ENCODE measurements around the gene CLDN14. TPM values are rescaled to one million over a fixed set of nuclear protein-coding genes. Genes with fewer than 3 reads are reported as not detected.

Gene CLDN14
- total RNA-seq, 1 experiment from 2014 or later, result not detected

- no peaks in the 10 kb centered on the region for H3K36me3 Mint-ChIP-seq (ENCODE audit: insufficient read depth in 1 of 3, low read depth in 3 of 3)
- H3K4ac ChIP-seq (ENCODE audit: low read depth, low read length), result no peak overlapping the region
- no peak overlapping the region for H3K4me3 Mint-ChIP-seq
Measured at GRCh38 chr21:36464590-36464989, 15.3 kb downstream of the CLDN14 start.

More at GRCh38 chr21:36464590-36464989, 15.3 kb downstream of the CLDN14 start:
- no peak overlapping the region for H2AFZ ChIP-seq (ENCODE audit: low read length)
- no peak overlapping the region for H4K91ac ChIP-seq (ENCODE audit: insufficient read length, low read depth, low read length)
- H3K79me1 ChIP-seq (ENCODE audit: insufficient read depth, low read depth, low read length, poor library complexity, severe bottlenecking), result no peaks in the 10 kb centered on the region
- H2BK20ac ChIP-seq (ENCODE audit: low read depth, low read length, poor library complexity, severe bottlenecking), result no peak overlapping the region
- H2AK5ac ChIP-seq (ENCODE audit: insufficient read length, low read length), result no peak overlapping the region
- H4K8ac ChIP-seq (replicated peaks; ENCODE audit: insufficient read length, low read depth, low read length), result no peak overlapping the region
- H3K18ac ChIP-seq (ENCODE audit: insufficient read length, low read depth, low read length), result no peak overlapping the region
- Mint-ChIP-seq H3K27ac (no peak overlapping the region; a peak in 1 of 7 replicates), H3K4me1 (peaks cover 26 to 41% of the 10 kb centered on the region in 2 experiments), H3K9me3 (no peaks in the 10 kb centered on the region), H3K27me3 (ENCODE audit: low read depth) (no peaks in the 10 kb centered on the region)
- H3K4me1 ChIP-seq (ENCODE audit: insufficient read depth, low read length), result 0 out of 2 replicates have a peak, but pooled peaks cover 5% of the 10 kb centered on the region
- H2BK12ac ChIP-seq (ENCODE audit: insufficient read length, low read depth, low read length), result no peak overlapping the region
- H2BK5ac ChIP-seq (ENCODE audit: insufficient read length, low read length), result no peak overlapping the region
- TF ChIP-seq CTCF (conservative IDR thresholded peaks at IDR 0.05), result no peak
- no peak overlapping the region for H3K27ac ChIP-seq (ENCODE audit: insufficient read length, low read depth, low read length)
- H3K9me3 ChIP-seq (ENCODE audit: control insufficient read depth, low read depth, low read length), result no peaks in the 10 kb centered on the region
- DNase-seq, result no peak
- H3K23ac ChIP-seq (ENCODE audit: insufficient read length, low read depth, low read length), result no peak overlapping the region
- no peak overlapping the region for H3K14ac ChIP-seq (ENCODE audit: insufficient read depth, low read length)
- no peak overlapping the region for H3K56ac ChIP-seq (ENCODE audit: insufficient read length, low read depth, low read length)
- H3K23me2 ChIP-seq (ENCODE audit: insufficient read length, low read depth, low read length, poor library complexity, severe bottlenecking), result no peaks in the 10 kb centered on the region
- H3K9ac ChIP-seq (ENCODE audit: extremely low read depth, insufficient read length, low read length), result no peak overlapping the region
- no peaks in the 10 kb centered on the region for H3K79me2 ChIP-seq (ENCODE audit: insufficient read depth, low read length)
- no peak overlapping the region for H2BK15ac ChIP-seq (ENCODE audit: low read depth, low read length)
- no peaks in the 10 kb centered on the region for H4K20me1 ChIP-seq (ENCODE audit: control insufficient read depth, insufficient read depth, insufficient read length)
- no CpG with 5 or more reads among the region's 3 CpGs for WGBS (ENCODE audit: extremely low coverage, insufficient read length, low lambda C conversion rate)
- no peak overlapping the region for H2BK120ac ChIP-seq (ENCODE audit: low read depth, low read length, poor library complexity, severe bottlenecking)
- no peak overlapping the region for H3T11ph ChIP-seq (ENCODE audit: low read length)
- no peak overlapping the region for H4K5ac ChIP-seq (ENCODE audit: insufficient read length, low read depth, low read length)
- H3K4me2 ChIP-seq (ENCODE audit: insufficient read depth, insufficient read length, low read length), result no peak overlapping the region
- no peaks in the 10 kb centered on the region for H3K27me3 ChIP-seq (ENCODE audit: insufficient read depth, low read length)

All from H9 (cell line).